ENCODE measurements around the gene SUPT4H1. TPM values are rescaled to one million over a fixed set of nuclear protein-coding genes. Genes with fewer than 3 reads are reported as not detected.

SUPT4H1 gene
- total and polyA plus RNA-seq, 9 of the 15 experiments (the other 6 are each of a cell fraction or from before 2014, with no cell fraction given): 62.1 to 320 (median 117) TPM

DNA sequence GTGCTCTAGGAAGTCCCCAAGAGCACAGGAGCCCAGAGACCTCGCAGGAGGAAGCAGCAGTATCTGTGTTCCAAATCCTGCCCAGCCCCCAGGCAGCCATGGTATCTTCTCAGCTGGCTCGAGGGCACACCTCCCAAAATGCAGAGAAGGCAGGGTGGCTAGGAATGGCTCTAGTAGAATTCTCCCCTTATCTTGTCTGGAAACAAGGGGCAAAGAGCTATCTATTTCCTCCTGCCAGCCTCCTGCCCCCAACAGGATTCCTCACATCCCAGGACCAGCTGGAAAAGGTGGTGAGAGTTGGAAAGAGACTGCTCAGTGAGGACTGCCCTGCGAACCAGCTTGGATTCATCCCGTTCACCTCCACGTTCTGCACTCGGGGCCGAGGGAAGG is 14.8 kb downstream of the SUPT4H1 start (continued):
- TF ChIP-seq ESRRB (CRISPR knock-in tag; IDR thresholded peaks at IDR 0.05; ENCODE audit: borderline replicate concordance) (0 out of 2 replicates have a peak, but pooled peaks have one; percentile 22), ZZZ3 (IDR thresholded peaks at IDR 0.05) (no peak), ARID1B (IDR thresholded peaks at IDR 0.05) (no peak), SMAD4 (CRISPR knock-in tag; conservative IDR thresholded peaks at IDR 0.05) (peak; percentile 45; the same call in 1 of the 2 replicates)

DNA sequence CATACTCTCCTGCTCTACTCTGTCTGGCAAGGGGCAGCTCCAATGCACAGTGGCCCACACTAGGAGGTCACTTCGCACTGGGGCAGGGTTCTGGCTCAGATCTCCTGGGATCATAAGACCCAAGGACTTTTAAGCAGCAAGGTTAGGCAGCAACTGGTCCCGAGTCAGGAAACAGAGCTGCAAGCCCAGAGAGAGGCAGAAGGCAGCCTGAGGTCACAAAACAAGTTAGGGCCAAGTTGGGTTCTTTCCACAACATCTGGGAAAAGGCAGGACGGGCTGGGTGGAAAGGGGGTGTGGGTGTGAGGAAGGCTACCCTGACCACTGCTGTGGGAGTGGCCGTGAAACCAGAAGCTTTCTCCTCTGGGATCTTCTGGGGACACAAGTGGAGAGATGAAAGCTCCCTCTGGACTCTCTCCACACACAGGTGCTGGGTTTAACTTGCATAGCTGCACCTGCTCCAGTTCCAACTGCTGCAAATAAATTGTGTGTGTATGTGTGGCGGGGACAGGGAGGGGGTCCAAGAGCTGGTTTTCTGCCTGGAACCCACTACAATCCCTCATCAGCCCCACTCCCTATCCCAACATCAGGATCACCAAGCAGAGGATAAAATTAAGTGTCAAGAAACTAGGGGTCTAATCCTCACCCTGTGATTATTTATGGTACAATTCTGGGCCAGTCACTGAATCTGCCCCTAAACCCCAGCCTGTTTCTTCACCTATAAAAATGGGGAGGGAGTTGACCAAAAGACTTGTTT is 15.4 kb downstream of the SUPT4H1 start:
- H3K79me2 ChIP-seq (ENCODE audit: control insufficient read depth, insufficient read depth, low read length): peaks cover 96% of the 10 kb centered on the region
- FAIRE-seq: no peak
- H3K4me1 ChIP-seq (replicated peaks in 1 of 2; ENCODE audit: control insufficient read depth in 2 of 2, insufficient read depth in 2 of 2, low read length in 2 of 2): peaks cover 58 to 75% of the 10 kb centered on the region in 2 experiments
- H3K9ac ChIP-seq (ENCODE audit: insufficient read depth in 1 of 2, low read depth in 2 of 2, low read length in 2 of 2): peak overlapping the region; percentile 96 to 100
- ATAC-seq: no peak
- intact Hi-C loops (cut with micrococcal nuclease) (loop anchor here (10.0 kb wide), 1 partner anchor 298 kb away; no protein-coding TSS in a partner anchor), in situ Hi-C loops (cut with MboI) (loop anchor here (5.0 kb wide), 1 partner anchor 81 kb away; the partner anchor contains the start of gene RNF43)
- H3K4me3 ChIP-seq: peak overlapping the region; percentile 91; the same call in 1 of the 2 replicates
- peak overlapping the region; percentile 99 for H3K27ac ChIP-seq (ENCODE audit: extremely low read depth, low read depth, low read length)
- H3K36me3 ChIP-seq (ENCODE audit: control insufficient read depth, insufficient read depth, low read length): peaks cover 6% of the 10 kb centered on the region; the same call in 1 of the 3 replicates
- H3K4me2 ChIP-seq (ENCODE audit: insufficient read depth, low read length): peak overlapping the region; percentile 90
- peaks cover 6% of the 10 kb centered on the region for H4K20me1 ChIP-seq (replicated peaks; ENCODE audit: control insufficient read depth, insufficient read depth, low read length)
- no peaks in the 10 kb centered on the region for H3K9me3 ChIP-seq (replicated peaks; ENCODE audit: control insufficient read depth, insufficient read depth, low read depth, low read length)
- no peaks in the 10 kb centered on the region for H3K9me1 ChIP-seq (ENCODE audit: control insufficient read depth, insufficient read depth, low read length)
- CTCF ChIA-PET (ENCODE audit: low intra/inter-chr PET ratio): no interaction called here
- POLR2A ChIA-PET: interaction anchor here (0.5 to 10.4 kb wide), 15 partner anchors 10 to 294 kb away, joined by 3 to 257 read pairs (median 5); partner anchors contain the start of gene SUPT4H1
- no TSS peak for BruUV-seq (replicated peaks)
- H3K27me3 ChIP-seq (ENCODE audit: control insufficient read depth in 2 of 2, insufficient read depth in 2 of 2, low read length in 2 of 2): no peaks in the 10 kb centered on the region
- peak overlapping the region; percentile 16; the same call in 1 of the 2 replicates for H2AFZ ChIP-seq (ENCODE audit: low read depth, low read length)
- 18% methylated on average over 5 of the region's 5 CpGs for WGBS (ENCODE audit: insufficient coverage, low coverage, missing lambda C conversion rate)
- DNase-seq (ENCODE audit: extremely low read depth in 1 of 4, low spot score in 3 of 4): peak in 1 of 4 experiments; percentile 54
- TF ChIP-seq KAT2B (IDR thresholded peaks at IDR 0.05; ENCODE audit: low read depth, low read length) (no peak), KDM5B (IDR thresholded peaks at IDR 0.05; ENCODE audit: insufficient replicate concordance, low read depth, low read length) (peak; percentile 41)
- TF ChIP-seq, protein P1, sequence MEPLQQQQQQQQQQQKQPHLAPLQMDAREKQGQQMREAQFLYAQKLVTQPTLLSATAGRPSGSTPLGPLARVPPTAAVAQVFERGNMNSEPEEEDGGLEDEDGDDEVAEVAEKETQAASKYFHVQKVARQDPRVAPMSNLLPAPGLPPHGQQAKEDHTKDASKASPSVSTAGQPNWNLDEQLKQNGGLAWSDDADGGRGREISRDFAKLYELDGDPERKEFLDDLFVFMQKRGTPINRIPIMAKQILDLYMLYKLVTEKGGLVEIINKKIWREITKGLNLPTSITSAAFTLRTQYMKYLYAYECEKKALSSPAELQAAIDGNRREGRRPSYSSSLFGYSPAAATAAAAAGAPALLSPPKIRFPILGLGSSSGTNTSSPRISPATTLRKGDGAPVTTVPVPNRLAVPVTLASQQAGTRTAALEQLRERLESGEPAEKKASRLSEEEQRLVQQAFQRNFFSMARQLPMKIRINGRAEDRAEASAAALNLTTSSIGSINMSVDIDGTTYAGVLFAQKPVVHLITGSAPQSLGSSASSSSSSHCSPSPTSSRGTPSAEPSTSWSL (CRISPR knock-in tag; IDR thresholded peaks at IDR 0.05; ENCODE audit: borderline replicate concordance): no peak
- TF ChIP-seq, protein P2, sequence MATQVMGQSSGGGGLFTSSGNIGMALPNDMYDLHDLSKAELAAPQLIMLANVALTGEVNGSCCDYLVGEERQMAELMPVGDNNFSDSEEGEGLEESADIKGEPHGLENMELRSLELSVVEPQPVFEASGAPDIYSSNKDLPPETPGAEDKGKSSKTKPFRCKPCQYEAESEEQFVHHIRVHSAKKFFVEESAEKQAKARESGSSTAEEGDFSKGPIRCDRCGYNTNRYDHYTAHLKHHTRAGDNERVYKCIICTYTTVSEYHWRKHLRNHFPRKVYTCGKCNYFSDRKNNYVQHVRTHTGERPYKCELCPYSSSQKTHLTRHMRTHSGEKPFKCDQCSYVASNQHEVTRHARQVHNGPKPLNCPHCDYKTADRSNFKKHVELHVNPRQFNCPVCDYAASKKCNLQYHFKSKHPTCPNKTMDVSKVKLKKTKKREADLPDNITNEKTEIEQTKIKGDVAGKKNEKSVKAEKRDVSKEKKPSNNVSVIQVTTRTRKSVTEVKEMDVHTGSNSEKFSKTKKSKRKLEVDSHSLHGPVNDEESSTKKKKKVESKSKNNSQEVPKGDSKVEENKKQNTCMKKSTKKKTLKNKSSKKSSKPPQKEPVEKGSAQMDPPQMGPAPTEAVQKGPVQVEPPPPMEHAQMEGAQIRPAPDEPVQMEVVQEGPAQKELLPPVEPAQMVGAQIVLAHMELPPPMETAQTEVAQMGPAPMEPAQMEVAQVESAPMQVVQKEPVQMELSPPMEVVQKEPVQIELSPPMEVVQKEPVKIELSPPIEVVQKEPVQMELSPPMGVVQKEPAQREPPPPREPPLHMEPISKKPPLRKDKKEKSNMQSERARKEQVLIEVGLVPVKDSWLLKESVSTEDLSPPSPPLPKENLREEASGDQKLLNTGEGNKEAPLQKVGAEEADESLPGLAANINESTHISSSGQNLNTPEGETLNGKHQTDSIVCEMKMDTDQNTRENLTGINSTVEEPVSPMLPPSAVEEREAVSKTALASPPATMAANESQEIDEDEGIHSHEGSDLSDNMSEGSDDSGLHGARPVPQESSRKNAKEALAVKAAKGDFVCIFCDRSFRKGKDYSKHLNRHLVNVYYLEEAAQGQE (IDR thresholded peaks at IDR 0.05; ENCODE audit: borderline replicate concordance): no peak
- TF ChIP-seq, protein P2 (CRISPR knock-in tag; IDR thresholded peaks at IDR 0.05; ENCODE audit: low read depth): no peak
